Gastrocnemius medialis (tissue), 4 donors: ENCODE measurements around the gene PRMT6. TPM values are rescaled to one million over a fixed set of nuclear protein-coding genes. Genes with fewer than 3 reads are reported as not detected.
"Not testable (repeated sequence)": the region's sequence is repeated elsewhere in the genome, so short reads cannot be mapped to it uniquely, and the experiment has no call there.

Source experiments
- ATAC-seq, 2 donors: fragments of 150-250 bp; one replicate each; pipeline ENCODE4 v1.9.1; 2016
- DNase-seq, 2 donors: peaks; one replicate each; pipeline ENCODE4 v3.0.0-alpha.2; 2019
- H3K27ac ChIP-seq, 4 donors: fragments of 200-600 bp; sonication (generic); 1 replicate in 1 of 4; 2 replicates in 3 of 4; pipeline ENCODE4 v1.5.1; 2016 to 2018; ENCODE audit warnings: mild to moderate bottlenecking in 2 of 4, moderate library complexity in 1 of 4
- H3K27me3 ChIP-seq, 3 donors: fragments of 200-600 bp; sonication (generic) in 2 of 3; 1 replicate in 1 of 3; 2 replicates in 2 of 3; pipeline versions ENCODE4 v1.5.1 to v1.6.0; 2016 to 2019; ENCODE audit warnings: mild to moderate bottlenecking in 1 of 3, moderate library complexity in 1 of 3
- H3K36me3 ChIP-seq, 2 donors: fragments of 200-600 bp; sonication (generic) in 1 of 2; one replicate each; pipeline ENCODE4 v1.5.1; 2017 to 2018
- H3K4me1 ChIP-seq, 2 donors: fragments of 200-600 bp; sonication (generic) in 1 of 2; one replicate each; pipeline ENCODE4 v1.5.1; 2016 to 2017; ENCODE audit warnings: mild to moderate bottlenecking in 2 of 2
- H3K4me3 ChIP-seq, 4 donors: fragments of 200-600 bp; sonication (generic) in 3 of 4; 1 replicate in 1 of 4; 2 replicates in 3 of 4; pipeline ENCODE4 v1.5.1; 2016 to 2019; ENCODE audit warnings: mild to moderate bottlenecking in 2 of 4
- H3K9me3 ChIP-seq, 3 donors: fragments of 200-600 bp; sonication (generic) in 2 of 3; 1 replicate in 1 of 3; 2 replicates in 2 of 3; pipeline ENCODE4 v1.5.1; 2016 to 2019
- POLR2A ChIP-seq, 2 donors: fragments of 450-650 bp; IDR thresholded peaks; one replicate each; pipeline ENCODE4 v1.6.1; 2017; ENCODE audit warnings: antibody characterized with exemption in 2 of 2, mild to moderate bottlenecking in 2 of 2, moderate library complexity in 2 of 2
- in situ Hi-C, 4 donors: fragments of 200-750 bp; cut with MboI; loops; one replicate each; pipeline versions ENCODE4 v1.15.0 to v1.8.0; 2017; ENCODE audit warnings: low sequenced_read_pairs in 4 of 4
- intact Hi-C: fragments of 100-400 bp; cut with DNase I; formaldehyde crosslinking; loops from one replicate; pipeline ENCODE4 v1.15.1; 2023; ENCODE audit warnings: low total_unique reads
- total RNA-seq, 4 donors: library from RNA; depleted of rRNA; stranded (reverse); fragments of >200 nt; gene quantifications; one replicate each; pipeline versions ENCODE4 v1.1.0 to v1.2.3, GENCODE V29; 2016
- TF ChIP-seq, protein P1 (sequence below), 5 experiments: fragments of 450-650 bp in 3 of 5; fragments of 200-600 bp in 2 of 5; sonication (generic) in 2 of 5; IDR thresholded peaks in 4 of 5; conservative IDR thresholded peaks in 1 of 5; 1 replicate in 4 of 5; 2 replicates in 1 of 5; pipeline ENCODE4 v1.5.1; 2016 to 2019; ENCODE audit warnings: antibody characterized with exemption in 5 of 5, mild to moderate bottlenecking in 3 of 5, moderate library complexity in 3 of 5

The PRMT6 gene
- total RNA-seq, 4 donors from 2014 or later = 0.19 to 2.0 (median 1.5) TPM

- in situ Hi-C loops = no loop called here
Measured at GRCh38 chr1:107048241-107048640, 8.2 kb upstream of the PRMT6 start.

GRCh38 chr1:107051266-107051665, 5.2 kb upstream of the PRMT6 start:
- TF ChIP-seq POLR2A (IDR thresholded peaks at IDR 0.05) = no peak
- intact Hi-C loops (no loop called here), in situ Hi-C loops (no loop called here)
- H3K27ac ChIP-seq = no peak overlapping the region
- no peaks in the 10 kb centered on the region for H3K36me3 ChIP-seq
- DNase-seq = no peak
- H3K27me3 ChIP-seq = no peaks in the 10 kb centered on the region
- peaks cover 0 to 3% of the 10 kb centered on the region in 2 donors for H3K4me1 ChIP-seq
- H3K9me3 ChIP-seq = no peaks in the 10 kb centered on the region
- H3K4me3 ChIP-seq = no peak overlapping the region
- ATAC-seq = no peak

More at GRCh38 chr1:107048241-107048640, 8.2 kb upstream of the PRMT6 start:
- Histone ChIP-seq H3K27me3 (no peaks in the 10 kb centered on the region), H3K4me3 (no peak overlapping the region), H3K27ac (no peak overlapping the region), H3K36me3 (no peaks in the 10 kb centered on the region), H3K4me1 (no peaks in the 10 kb centered on the region), H3K9me3 (no peaks in the 10 kb centered on the region)
- ATAC-seq (no peak), DNase-seq (no peak)
- intact Hi-C loops = no loop called here
- no peak for TF ChIP-seq POLR2A (IDR thresholded peaks at IDR 0.05)
- TF ChIP-seq, protein P1, sequence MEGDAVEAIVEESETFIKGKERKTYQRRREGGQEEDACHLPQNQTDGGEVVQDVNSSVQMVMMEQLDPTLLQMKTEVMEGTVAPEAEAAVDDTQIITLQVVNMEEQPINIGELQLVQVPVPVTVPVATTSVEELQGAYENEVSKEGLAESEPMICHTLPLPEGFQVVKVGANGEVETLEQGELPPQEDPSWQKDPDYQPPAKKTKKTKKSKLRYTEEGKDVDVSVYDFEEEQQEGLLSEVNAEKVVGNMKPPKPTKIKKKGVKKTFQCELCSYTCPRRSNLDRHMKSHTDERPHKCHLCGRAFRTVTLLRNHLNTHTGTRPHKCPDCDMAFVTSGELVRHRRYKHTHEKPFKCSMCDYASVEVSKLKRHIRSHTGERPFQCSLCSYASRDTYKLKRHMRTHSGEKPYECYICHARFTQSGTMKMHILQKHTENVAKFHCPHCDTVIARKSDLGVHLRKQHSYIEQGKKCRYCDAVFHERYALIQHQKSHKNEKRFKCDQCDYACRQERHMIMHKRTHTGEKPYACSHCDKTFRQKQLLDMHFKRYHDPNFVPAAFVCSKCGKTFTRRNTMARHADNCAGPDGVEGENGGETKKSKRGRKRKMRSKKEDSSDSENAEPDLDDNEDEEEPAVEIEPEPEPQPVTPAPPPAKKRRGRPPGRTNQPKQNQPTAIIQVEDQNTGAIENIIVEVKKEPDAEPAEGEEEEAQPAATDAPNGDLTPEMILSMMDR (IDR thresholded peaks at IDR 0.05 in 4 of 5, conservative IDR thresholded peaks at IDR 0.05 in 1 of 5) = no peak

GRCh38 chr1:107055919-107056425, 502 bp upstream of the PRMT6 start:
- Histone ChIP-seq H3K27ac (peak overlapping the region; percentile 75 to 84 (median 80)), H3K4me3 (peak overlapping the region; percentile 61 to 78 (median 73)), H3K4me1 (peaks cover 12 to 14% of the 10 kb centered on the region in 2 donors)
- H3K9me3 ChIP-seq, intact Hi-C loops, DNase-seq, in situ Hi-C loops, ATAC-seq, H3K27me3 ChIP-seq, H3K36me3 ChIP-seq: not testable (repeated sequence)

DNA sequence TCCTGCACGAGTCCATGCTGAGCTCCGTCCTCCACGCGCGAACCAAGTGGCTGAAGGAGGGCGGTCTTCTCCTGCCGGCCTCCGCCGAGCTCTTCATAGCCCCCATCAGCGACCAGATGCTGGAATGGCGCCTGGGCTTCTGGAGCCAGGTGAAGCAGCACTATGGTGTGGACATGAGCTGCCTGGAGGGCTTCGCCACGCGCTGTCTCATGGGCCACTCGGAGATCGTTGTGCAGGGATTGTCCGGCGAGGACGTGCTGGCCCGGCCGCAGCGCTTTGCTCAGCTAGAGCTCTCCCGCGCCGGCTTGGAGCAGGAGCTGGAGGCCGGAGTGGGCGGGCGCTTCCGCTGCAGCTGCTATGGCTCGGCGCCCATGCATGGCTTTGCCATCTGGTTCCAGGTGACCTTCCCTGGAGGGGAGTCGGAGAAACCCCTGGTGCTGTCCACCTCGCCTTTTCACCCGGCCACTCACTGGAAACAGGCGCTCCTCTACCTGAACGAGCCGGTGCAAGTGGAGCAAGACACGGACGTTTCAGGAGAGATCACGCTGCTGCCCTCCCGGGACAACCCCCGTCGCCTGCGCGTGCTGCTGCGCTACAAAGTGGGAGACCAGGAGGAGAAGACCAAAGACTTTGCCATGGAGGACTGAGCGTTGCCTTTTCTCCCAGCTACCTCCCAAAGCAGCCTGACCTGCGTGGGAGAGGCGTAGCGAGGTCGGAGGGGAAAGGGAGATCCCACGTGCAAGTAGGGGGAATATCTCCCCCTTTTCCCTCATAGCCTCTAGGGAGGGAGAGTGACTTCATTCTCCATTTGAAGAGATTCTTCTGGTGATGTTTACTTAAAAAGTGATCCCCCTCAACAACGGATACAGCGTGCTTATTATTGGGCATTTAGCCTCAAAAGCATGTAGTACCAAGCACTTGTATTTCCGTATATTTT, 991 bp downstream of the PRMT6 start:
- Histone ChIP-seq H3K4me1 (peaks cover 12 to 14% of the 10 kb centered on the region in 2 donors), H3K36me3 (no peaks in the 10 kb centered on the region), H3K27ac (peak overlapping the region; percentile 75 to 84 (median 80)), H3K4me3 (peak overlapping the region; percentile 61 to 78 (median 73)), H3K9me3 (no peaks in the 10 kb centered on the region), H3K27me3 (no peaks in the 10 kb centered on the region)
- peak in 1 of 2 donors; percentile 32 for TF ChIP-seq POLR2A (IDR thresholded peaks at IDR 0.05)
- TF ChIP-seq, protein P1 (IDR thresholded peaks at IDR 0.05 in 4 of 5, conservative IDR thresholded peaks at IDR 0.05 in 1 of 5) = no peak
- in situ Hi-C loops = no loop called here
- DNase-seq (peak; percentile 15 to 41), ATAC-seq (peak; percentile 64 to 65)
- intact Hi-C loops = no loop called here

DNA sequence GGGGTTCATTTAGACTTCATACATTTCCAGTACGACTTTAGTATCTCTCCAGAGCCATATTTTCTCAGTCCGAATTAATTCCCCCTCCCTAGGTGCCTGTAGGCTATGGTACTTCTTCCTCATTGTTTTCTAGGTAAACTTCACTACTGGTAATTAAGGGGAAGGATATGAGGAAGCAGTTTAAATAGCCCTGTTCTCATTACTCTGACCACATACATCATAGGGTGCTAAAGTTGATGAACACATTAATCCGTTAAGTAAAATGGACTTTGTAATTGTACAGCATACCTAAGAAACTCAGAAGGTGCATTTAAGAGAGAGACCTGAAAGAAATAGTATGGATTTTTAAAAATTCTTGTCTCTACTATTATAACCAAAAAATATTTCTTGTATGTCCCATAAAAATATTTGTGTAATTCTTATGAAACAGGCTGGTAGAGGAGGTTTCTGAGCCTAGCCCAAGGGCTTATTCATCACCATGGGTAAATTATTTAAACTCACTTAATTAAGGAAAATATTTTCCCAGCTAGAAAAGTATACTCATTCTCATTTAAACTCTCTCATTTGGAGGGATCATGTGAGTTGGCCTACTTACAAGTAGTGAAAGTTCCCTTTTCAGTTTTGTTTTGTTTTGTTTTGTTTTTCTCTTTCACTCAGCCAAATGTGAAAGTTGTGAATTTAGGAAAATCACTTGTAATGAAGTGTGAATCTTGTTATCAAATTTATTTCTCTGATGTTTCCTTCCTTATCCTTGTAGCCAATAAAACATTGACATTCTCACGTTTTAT, 2.0 kb downstream of the PRMT6 start:
- no peaks in the 10 kb centered on the region for H3K9me3 ChIP-seq
- no peak for ATAC-seq
- no peaks in the 10 kb centered on the region for H3K27me3 ChIP-seq
- no peaks in the 10 kb centered on the region for H3K36me3 ChIP-seq
- H3K27ac ChIP-seq = peak overlapping the region in 1 of 4 donors; percentile 81
- in situ Hi-C loops (no loop called here), intact Hi-C loops (no loop called here)
- peaks cover 12 to 14% of the 10 kb centered on the region in 2 donors for H3K4me1 ChIP-seq
- DNase-seq = no peak
- H3K4me3 ChIP-seq = peak overlapping the region in 1 of 4 donors; percentile 78
- TF ChIP-seq, protein P1 (IDR thresholded peaks at IDR 0.05 in 4 of 5, conservative IDR thresholded peaks at IDR 0.05 in 1 of 5) = no peak
- TF ChIP-seq POLR2A (IDR thresholded peaks at IDR 0.05) = no peak
